Activated CD4-positive, alpha-beta T cell treated with anti-CD3 and anti-CD28 coated beads for 36 hours (primary cell): ENCODE results near the gene HADHB. TPM values are rescaled to one million over a fixed set of nuclear protein-coding genes. Genes with fewer than 3 reads are reported as not detected.
"Not testable (repeated sequence)": the region's sequence is repeated elsewhere in the genome, so short reads cannot be mapped to it uniquely, and the experiment has no call there.

Experiments used
- ATAC-seq: fragments of 200-7000 bp; cut with Tn5 transposase; one replicate; pipeline ENCODE4 v1.10.0; 2021; ENCODE audit warnings: mild to moderate bottlenecking, moderate library complexity
- CTCF ChIA-PET: fragments of 350-600 bp; sonication (Branson Sonifier 250); formaldehyde crosslinking; loops from one replicate; lab custom pipeline; 2021; ENCODE audit warnings: antibody characterized with exemption; lab: Charles Lee
- POLR2A ChIA-PET: fragments of 350-600 bp; sonication (Branson Sonifier 250); formaldehyde crosslinking; loops from one replicate; lab custom pipeline; 2021; ENCODE audit warnings: antibody characterized with exemption, inconsistent platforms; lab: Charles Lee
- DNase-seq: peaks from one replicate; pipeline ENCODE4 v3.0.0-alpha.2; 2020
- H3K27ac Mint-ChIP-seq: one replicate; pipeline ENCODE4 v1.8.0; 2021; ENCODE audit warnings: mixed read lengths
- H3K27me3 Mint-ChIP-seq: one replicate; pipeline ENCODE4 v1.8.0; 2021; ENCODE audit warnings: mixed read lengths
- H3K36me3 Mint-ChIP-seq: one replicate; pipeline ENCODE4 v1.8.0; 2021; ENCODE audit warnings: low read depth, mixed read lengths
- H3K4me1 Mint-ChIP-seq: one replicate; pipeline ENCODE4 v1.8.0; 2021; ENCODE audit warnings: mixed read lengths
- H3K4me3 Mint-ChIP-seq: one replicate; pipeline ENCODE4 v1.8.0; 2021; ENCODE audit warnings: mild to moderate bottlenecking, moderate library complexity, mixed read lengths
- H3K9me3 Mint-ChIP-seq: one replicate; pipeline ENCODE4 v1.8.0; 2021; ENCODE audit warnings: low read depth, mixed read lengths
- intact Hi-C, 2 experiments: fragments of 100-400 bp; cut with DNase I in 1 of 2; cut with micrococcal nuclease in 1 of 2; formaldehyde crosslinking; loops; one replicate each; pipeline versions ENCODE4 v1.14.2 to v1.15.1; 2022 to 2024; cut with DNase I, micrococcal nuclease
- total RNA-seq, 2 experiments: library from RNA; stranded (reverse); gene quantifications; one replicate each; pipeline ENCODE4 v1.2.3, GENCODE V29; 2021

The HADHB gene
- total RNA-seq, 2 experiments from 2014 or later: 71.4 to 73.4 TPM

DNA sequence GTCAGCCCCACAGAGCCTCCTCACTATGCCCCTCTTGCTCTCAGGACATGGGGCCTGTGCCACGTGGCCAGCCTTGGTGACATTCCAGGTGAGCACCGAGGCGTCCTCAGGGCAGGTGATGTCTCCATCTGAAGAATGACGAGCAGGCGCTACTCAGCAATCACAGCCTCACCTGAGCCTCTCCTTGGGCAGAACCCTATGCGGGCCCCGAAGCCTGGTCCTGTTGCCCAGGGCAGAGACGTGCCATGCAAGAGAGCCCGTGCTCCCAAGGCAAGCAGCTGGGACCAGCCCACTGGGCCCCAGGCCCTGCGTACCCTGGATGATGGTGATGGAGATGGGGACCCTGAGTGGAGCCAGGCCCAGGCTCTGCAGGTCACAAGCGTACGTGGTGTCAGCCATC lies 68.7 kb downstream of the HADHB start:
- no peak overlapping the region for H3K27ac Mint-ChIP-seq
- H3K4me1 Mint-ChIP-seq: no peaks in the 10 kb centered on the region
- ATAC-seq (no peak), DNase-seq (no peak)
- no peaks in the 10 kb centered on the region for H3K27me3 Mint-ChIP-seq
- CTCF ChIA-PET: no interaction called here
- POLR2A ChIA-PET: no interaction called here
- no peaks in the 10 kb centered on the region for H3K9me3 Mint-ChIP-seq
- no peaks in the 10 kb centered on the region for H3K36me3 Mint-ChIP-seq
- intact Hi-C loops: no loop called here
- no peak overlapping the region for H3K4me3 Mint-ChIP-seq

DNA sequence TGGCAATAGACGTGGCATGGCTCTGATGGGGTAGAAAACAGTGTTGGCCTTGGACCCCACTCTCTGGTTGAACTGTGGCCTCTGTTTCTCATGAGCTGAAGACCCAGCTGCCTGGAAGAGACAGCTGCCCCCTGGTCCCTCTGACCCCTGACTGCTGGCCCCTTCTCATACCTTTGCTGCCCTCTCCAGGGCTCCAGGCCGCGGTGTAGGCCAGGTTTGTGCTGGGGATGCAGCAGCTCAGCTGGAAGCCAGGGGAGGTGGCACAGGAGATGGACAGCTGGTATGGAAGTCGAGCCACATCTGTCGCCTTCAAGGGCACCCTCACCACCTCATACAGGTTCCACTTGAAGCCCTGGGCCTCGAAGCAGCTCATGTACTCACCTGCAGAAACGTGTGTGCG lies 69.5 kb downstream of the HADHB start:
- no peaks in the 10 kb centered on the region for H3K27me3 Mint-ChIP-seq
- H3K4me1 Mint-ChIP-seq: no peaks in the 10 kb centered on the region
- POLR2A ChIA-PET: no interaction called here
- no peaks in the 10 kb centered on the region for H3K9me3 Mint-ChIP-seq
- no peak for DNase-seq
- no peaks in the 10 kb centered on the region for H3K36me3 Mint-ChIP-seq
- H3K27ac Mint-ChIP-seq: no peak overlapping the region
- ATAC-seq: no peak
- CTCF ChIA-PET: interaction anchor here (0.6 to 0.8 kb wide), 2 partner anchors 20 to 1542 kb away, joined by 3 read pairs; no protein-coding TSS in a partner anchor
- H3K4me3 Mint-ChIP-seq: no peak overlapping the region
- intact Hi-C loops: no loop called here

DNA sequence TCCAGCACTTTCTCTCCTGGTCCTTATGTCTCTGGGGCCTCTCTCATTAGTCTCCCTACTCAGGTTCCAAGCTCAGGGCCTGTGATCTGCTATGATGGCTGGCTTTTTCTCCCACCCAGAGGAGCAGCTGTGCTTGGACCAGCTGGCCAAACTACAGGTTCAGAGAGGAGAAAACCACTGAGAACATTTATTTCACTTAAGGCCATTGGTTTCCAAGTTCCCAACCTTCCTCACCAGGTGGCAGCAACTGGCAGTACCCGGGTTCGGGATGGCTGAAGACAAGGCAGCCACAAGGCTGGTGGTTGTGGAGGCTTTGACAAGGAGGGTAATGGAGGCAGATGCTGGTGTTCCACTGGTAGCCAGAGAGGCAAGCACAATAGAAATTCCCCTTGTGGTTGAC lies 71.3 kb downstream of the HADHB start:
- no peaks in the 10 kb centered on the region for H3K9me3 Mint-ChIP-seq
- H3K4me1 Mint-ChIP-seq: no peaks in the 10 kb centered on the region
- DNase-seq: no peak
- no peak overlapping the region for H3K27ac Mint-ChIP-seq
- no peak overlapping the region for H3K4me3 Mint-ChIP-seq
- no peaks in the 10 kb centered on the region for H3K36me3 Mint-ChIP-seq
- CTCF ChIA-PET: no interaction called here
- POLR2A ChIA-PET: no interaction called here
- intact Hi-C loops: no loop called here
- no peaks in the 10 kb centered on the region for H3K27me3 Mint-ChIP-seq
- no peak for ATAC-seq

DNA sequence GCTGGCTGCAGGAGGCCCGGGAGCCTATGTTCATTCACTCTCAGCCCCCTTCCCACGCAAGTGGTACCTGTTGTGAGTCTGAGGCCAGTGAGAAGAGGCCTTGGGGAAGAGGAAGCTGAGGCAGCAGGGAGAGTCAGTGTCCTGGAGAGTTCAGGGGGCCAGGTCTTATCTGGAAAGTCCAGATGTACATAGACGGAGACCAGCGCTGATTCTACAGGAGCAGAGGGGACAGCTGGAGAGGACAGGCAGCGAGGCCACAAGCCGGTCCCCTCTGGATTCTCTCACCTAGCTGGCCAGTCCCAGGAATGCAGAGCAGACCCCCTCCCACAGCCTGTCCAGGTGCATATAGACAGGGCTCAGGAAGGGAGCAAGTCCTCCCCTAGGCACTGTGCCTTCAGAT lies 72.1 kb downstream of the HADHB start:
- Mint-ChIP-seq H3K27ac (no peak overlapping the region), H3K4me3 (no peak overlapping the region), H3K4me1 (no peaks in the 10 kb centered on the region), H3K9me3 (no peaks in the 10 kb centered on the region), H3K27me3 (no peaks in the 10 kb centered on the region), H3K36me3 (no peaks in the 10 kb centered on the region)
- intact Hi-C loops: no loop called here
- ChIA-PET CTCF (interaction anchor here (1.6 kb wide), 1 partner anchor 12 kb away, joined by 3 read pairs; no protein-coding TSS in a partner anchor), POLR2A (no interaction called here)
- DNase-seq (no peak), ATAC-seq (no peak)

DNA sequence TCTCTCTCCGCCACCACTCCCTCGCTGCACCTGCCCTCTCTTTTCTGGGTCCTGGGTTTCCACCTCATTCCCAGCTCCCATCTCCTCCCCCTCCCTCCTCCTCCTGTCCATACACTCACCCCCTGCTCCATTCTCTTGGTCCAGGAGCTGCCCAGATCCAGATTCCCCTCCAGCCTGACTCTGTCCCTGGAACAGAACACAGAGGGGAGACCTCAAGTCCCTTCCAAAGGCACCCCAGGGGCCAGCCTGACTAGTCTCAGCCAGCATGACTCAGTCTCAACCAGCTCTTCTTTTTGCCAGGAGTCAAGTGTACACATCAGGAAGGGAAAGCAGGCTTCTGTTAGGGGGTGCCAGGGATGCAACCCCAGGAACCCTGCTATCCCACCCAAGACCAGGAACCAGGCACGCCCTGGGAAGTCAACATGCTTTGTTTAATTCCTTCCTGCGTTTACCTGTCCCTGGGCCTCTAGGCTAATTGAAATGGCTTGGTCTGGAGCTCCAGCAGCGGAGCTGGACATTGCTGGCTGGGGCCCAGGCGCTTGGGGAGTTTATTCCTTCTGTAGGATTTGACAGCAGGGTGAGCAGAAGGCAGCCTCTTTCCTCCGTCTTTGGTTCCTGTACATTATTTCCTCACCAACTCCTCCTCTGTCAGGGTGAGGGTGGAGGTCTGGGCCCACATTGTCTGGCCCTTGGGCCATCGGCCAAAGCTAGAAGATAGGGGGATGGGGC lies 72.8 kb downstream of the HADHB start:
- no peaks in the 10 kb centered on the region for H3K4me1 Mint-ChIP-seq
- H3K36me3 Mint-ChIP-seq: no peaks in the 10 kb centered on the region
- H3K9me3 Mint-ChIP-seq: no peaks in the 10 kb centered on the region
- intact Hi-C loops: no loop called here
- POLR2A ChIA-PET: no interaction called here
- no peaks in the 10 kb centered on the region for H3K27me3 Mint-ChIP-seq
- H3K27ac Mint-ChIP-seq: no peak overlapping the region
- H3K4me3 Mint-ChIP-seq: no peak overlapping the region
- CTCF ChIA-PET: interaction anchor here (1.6 kb wide), 1 partner anchor 12 kb away, joined by 3 read pairs; no protein-coding TSS in a partner anchor
- ATAC-seq (no peak), DNase-seq (no peak)

DNA sequence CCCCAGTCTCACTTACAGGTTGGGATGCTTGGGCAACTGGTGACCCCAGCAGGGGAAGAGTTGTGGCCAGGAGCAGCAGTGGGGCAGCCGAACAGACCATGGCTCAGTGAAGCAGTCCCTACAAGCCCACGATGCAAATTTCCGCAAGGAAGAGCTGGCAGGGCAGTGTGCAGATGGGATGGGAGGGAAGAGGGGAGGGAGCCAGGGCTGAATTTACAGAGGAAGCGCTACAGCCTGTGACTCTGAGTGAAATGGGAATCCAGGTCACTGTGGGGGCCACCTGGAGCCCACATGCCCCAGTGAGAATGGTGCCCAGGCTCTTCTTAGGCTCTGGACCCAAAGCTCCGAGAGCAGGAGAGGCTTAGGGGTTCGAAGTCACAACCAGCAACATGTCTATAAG lies 74.2 kb downstream of the HADHB start:
- intact Hi-C loops: no loop called here

DNA sequence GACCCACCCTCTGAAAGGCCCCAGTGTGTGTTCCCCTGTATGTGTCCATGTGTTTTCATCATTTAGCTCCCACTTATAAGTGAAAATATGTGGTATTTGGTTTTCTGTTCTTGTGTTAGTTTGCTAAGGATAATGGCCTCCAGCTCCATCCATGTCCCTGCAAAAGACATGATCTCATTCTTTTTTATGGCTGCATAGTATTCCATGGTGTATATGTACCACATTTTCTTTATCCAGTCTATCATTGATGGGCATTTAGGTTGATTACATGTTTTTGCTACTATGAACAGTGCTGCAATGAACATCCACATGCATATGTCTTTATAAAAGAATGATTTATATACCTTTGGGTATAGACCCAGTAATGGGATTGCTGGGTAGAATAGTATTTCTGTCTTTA lies 79.7 kb downstream of the HADHB start:
- CTCF ChIA-PET: interaction anchor here (0.6 kb wide), 1 partner anchor 145 kb away, joined by 3 read pairs; no protein-coding TSS in a partner anchor
- H3K4me1 Mint-ChIP-seq, H3K27me3 Mint-ChIP-seq, DNase-seq, H3K4me3 Mint-ChIP-seq, intact Hi-C loops, H3K9me3 Mint-ChIP-seq, ATAC-seq, H3K27ac Mint-ChIP-seq, POLR2A ChIA-PET, H3K36me3 Mint-ChIP-seq: not testable (repeated sequence)

More for the DNA sequence above, 74.2 kb downstream of the HADHB start:
- Mint-ChIP-seq H3K4me1 (no peaks in the 10 kb centered on the region), H3K4me3 (no peak overlapping the region), H3K9me3 (no peaks in the 10 kb centered on the region), H3K27ac (no peak overlapping the region), H3K36me3 (no peaks in the 10 kb centered on the region), H3K27me3 (no peaks in the 10 kb centered on the region)
- ATAC-seq: no peak
- DNase-seq: no peak
- POLR2A ChIA-PET: no interaction called here
- CTCF ChIA-PET: interaction anchor here (1.0 kb wide), 1 partner anchor 148 kb away, joined by 3 read pairs; no protein-coding TSS in a partner anchor

DNA sequence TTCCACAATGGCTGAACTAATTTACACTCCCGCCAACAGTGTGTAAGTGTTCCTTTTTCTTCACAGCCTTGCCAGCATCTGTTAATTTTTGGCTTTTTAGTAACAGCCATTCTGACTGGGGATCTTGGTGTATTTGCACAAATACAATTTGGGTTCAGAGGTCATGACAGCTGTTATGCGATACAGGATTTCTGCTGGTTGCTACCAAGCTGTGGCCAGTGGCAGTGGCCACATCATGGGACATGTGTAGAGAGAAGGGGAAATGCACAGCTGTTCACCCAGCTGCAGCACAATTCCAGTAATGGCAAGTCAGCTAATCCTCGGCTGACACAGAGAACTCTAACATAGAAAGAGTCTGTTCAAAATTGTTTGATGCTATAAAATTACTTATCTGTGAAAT lies 80.2 kb downstream of the HADHB start:
- Mint-ChIP-seq H3K4me3 (no peak overlapping the region), H3K27ac (no peak overlapping the region), H3K4me1 (peaks cover 3% of the 10 kb centered on the region), H3K27me3 (no peaks in the 10 kb centered on the region), H3K36me3 (no peaks in the 10 kb centered on the region), H3K9me3 (no peaks in the 10 kb centered on the region)
- ATAC-seq (no peak), DNase-seq (no peak)
- CTCF ChIA-PET: interaction anchor here (0.6 kb wide), 1 partner anchor 145 kb away, joined by 3 read pairs; no protein-coding TSS in a partner anchor
- POLR2A ChIA-PET: no interaction called here
- intact Hi-C loops: no loop called here

DNA sequence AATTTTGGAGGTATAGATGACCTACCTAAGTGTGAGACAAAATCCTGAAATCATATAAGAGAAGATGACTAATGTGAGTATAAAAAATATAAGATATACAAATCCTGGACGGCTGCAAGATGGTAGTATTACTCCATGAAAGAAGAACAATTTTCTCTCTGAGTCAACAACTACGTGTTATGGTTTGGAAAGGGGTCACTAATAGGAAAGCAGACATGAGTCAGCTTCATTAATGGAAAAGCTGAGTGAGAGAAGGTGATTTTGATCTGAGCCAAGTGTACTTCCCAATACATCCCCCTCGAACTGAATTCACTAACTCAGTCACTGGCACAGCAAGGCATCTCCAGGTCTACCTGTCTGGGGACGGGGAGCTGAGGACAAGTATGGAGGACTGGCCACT lies 81.1 kb downstream of the HADHB start:
- CTCF ChIA-PET: interaction anchor here (0.5 kb wide), 1 partner anchor 70 kb away, joined by 3 read pairs; no protein-coding TSS in a partner anchor
- H3K4me3 Mint-ChIP-seq: no peak overlapping the region
- intact Hi-C loops: no loop called here
- no peaks in the 10 kb centered on the region for H3K27me3 Mint-ChIP-seq
- POLR2A ChIA-PET: no interaction called here
- ATAC-seq (no peak), DNase-seq (no peak)
- no peak overlapping the region for H3K27ac Mint-ChIP-seq
- peaks cover 9% of the 10 kb centered on the region for H3K4me1 Mint-ChIP-seq
- no peaks in the 10 kb centered on the region for H3K36me3 Mint-ChIP-seq
- no peaks in the 10 kb centered on the region for H3K9me3 Mint-ChIP-seq

- no peak for DNase-seq
- Mint-ChIP-seq H3K27me3 (no peaks in the 10 kb centered on the region), H3K27ac (no peak overlapping the region), H3K4me3 (no peak overlapping the region), H3K9me3 (no peaks in the 10 kb centered on the region), H3K4me1 (peaks cover 9% of the 10 kb centered on the region), H3K36me3 (no peaks in the 10 kb centered on the region)
- intact Hi-C loops: no loop called here
- ChIA-PET POLR2A (no interaction called here), CTCF (interaction anchor here (0.6 to 1.1 kb wide), 2 partner anchors 16 to 19 kb away, joined by 3 read pairs; partner anchors contain the start of gene SELENOI)
- no peak for ATAC-seq
Observed at GRCh38 chr2:26326514-26326913, 81.8 kb downstream of the HADHB start.

GRCh38 chr2:26327291-26328272 lies 82.8 kb downstream of the HADHB start:
- intact Hi-C loops: no loop called here
- Mint-ChIP-seq H3K4me1 (peaks cover 9% of the 10 kb centered on the region), H3K27ac (no peak overlapping the region), H3K4me3 (no peak overlapping the region), H3K36me3 (no peaks in the 10 kb centered on the region), H3K9me3 (no peaks in the 10 kb centered on the region), H3K27me3 (no peaks in the 10 kb centered on the region)
- ATAC-seq (no peak), DNase-seq (no peak)
- ChIA-PET POLR2A (interaction anchor here (0.6 kb wide), 1 partner anchor 26 kb away, joined by 3 read pairs; no protein-coding TSS in a partner anchor), CTCF (interaction anchor here (0.6 to 1.1 kb wide), 5 partner anchors 17 to 1727 kb away, joined by 3 to 4 read pairs (median 3); partner anchors contain the start of gene SELENOI)
